Central memory CD8-positive, alpha-beta T cell (primary cell): Measurements from ENCODE around the gene SPATA46.

Experiments used
- ATAC-seq: fragments of 150-1000 bp; cut with Tn5 transposase; replicated peaks from 2 replicates; pipeline ENCODE4 v1.10.0; 2022; ENCODE audit warnings: mild to moderate bottlenecking, moderate FRiP score, moderate number of reproducible peaks; ENCODE audit not compliant: poor library complexity, severe bottlenecking; ENCODE audit errors: extremely low read depth
- DNase-seq, 2 donors: peaks; one replicate each; pipeline ENCODE4 v3.0.0; 2021; ENCODE audit warnings: low spot score in 2 of 2
- H3K27ac Mint-ChIP-seq: one replicate; pipeline ENCODE4 v1.8.0; 2022; ENCODE audit warnings: low read depth, mild to moderate bottlenecking, moderate library complexity, mixed read lengths
- H3K27me3 Mint-ChIP-seq: one replicate; pipeline ENCODE4 v1.8.0; 2022; ENCODE audit warnings: mixed read lengths
- H3K36me3 Mint-ChIP-seq: one replicate; pipeline ENCODE4 v1.8.0; 2022; ENCODE audit warnings: mild to moderate bottlenecking, moderate library complexity, mixed read lengths; ENCODE audit not compliant: insufficient read depth
- H3K4me1 Mint-ChIP-seq: one replicate; pipeline ENCODE4 v1.8.0; 2022; ENCODE audit warnings: mixed read lengths
- H3K4me3 Mint-ChIP-seq: one replicate; pipeline ENCODE4 v1.8.0; 2022; ENCODE audit warnings: mild to moderate bottlenecking, moderate library complexity, mixed read lengths
- H3K9me3 Mint-ChIP-seq: one replicate; pipeline ENCODE4 v1.8.0; 2022; ENCODE audit warnings: mixed read lengths

The SPATA46 gene

GRCh38 chr1:162327788-162328165 lies 48.9 kb downstream of the SPATA46 start:
- no peaks in the 10 kb centered on the region for H3K4me1 Mint-ChIP-seq
- H3K4me3 Mint-ChIP-seq, result no peak overlapping the region
- no peaks in the 10 kb centered on the region for H3K9me3 Mint-ChIP-seq
- no peak for DNase-seq
- ATAC-seq, result no peak
- no peaks in the 10 kb centered on the region for H3K36me3 Mint-ChIP-seq
- no peak overlapping the region for H3K27ac Mint-ChIP-seq
- peaks cover 66% of the 10 kb centered on the region for H3K27me3 Mint-ChIP-seq

- peaks cover 66% of the 10 kb centered on the region for H3K27me3 Mint-ChIP-seq
- no peak for ATAC-seq
These were observed 49.4 kb downstream of the SPATA46 start for GRCh38 chr1:162327144-162327787.

GRCh38 chr1:162326559-162326958 lies 50.1 kb downstream of the SPATA46 start:
- no peaks in the 10 kb centered on the region for H3K4me1 Mint-ChIP-seq
- DNase-seq, result no peak
- no peak for ATAC-seq
- no peaks in the 10 kb centered on the region for H3K9me3 Mint-ChIP-seq
- H3K27me3 Mint-ChIP-seq, result peaks cover 63% of the 10 kb centered on the region
- no peak overlapping the region for H3K27ac Mint-ChIP-seq
- no peaks in the 10 kb centered on the region for H3K36me3 Mint-ChIP-seq
- no peak overlapping the region for H3K4me3 Mint-ChIP-seq

More at GRCh38 chr1:162327144-162327787, 49.4 kb downstream of the SPATA46 start:
- DNase-seq, result no peak
- Mint-ChIP-seq H3K9me3 (no peaks in the 10 kb centered on the region), H3K4me1 (no peaks in the 10 kb centered on the region), H3K36me3 (no peaks in the 10 kb centered on the region), H3K4me3 (no peak overlapping the region), H3K27ac (no peak overlapping the region)

- Mint-ChIP-seq H3K36me3 (no peaks in the 10 kb centered on the region), H3K27me3 (peaks cover 71% of the 10 kb centered on the region), H3K4me1 (no peaks in the 10 kb centered on the region), H3K9me3 (no peaks in the 10 kb centered on the region), H3K4me3 (no peak overlapping the region), H3K27ac (no peak overlapping the region)
- ATAC-seq (no peak), DNase-seq (no peak)
These were observed 52.3 kb downstream of the SPATA46 start for GRCh38 chr1:162324396-162324795.
